Occipital lobe (tissue), 2 donors: ENCODE data around the gene FOXRED1. TPM values are rescaled to one million over a fixed set of nuclear protein-coding genes. Genes with fewer than 3 reads are reported as not detected.
"Not testable (repeated sequence)": the region's sequence is repeated elsewhere in the genome, so short reads cannot be mapped to it uniquely, and the experiment has no call there.

ENCODE experiments used
- DNase-seq: peaks from one replicate; lab custom pipeline; 2025; lab: John Stamatoyannopoulos, UW
- total RNA-seq: library from RNA; depleted of rRNA; stranded (reverse); fragments of >200 nt; gene quantifications from one replicate; pipeline ENCODE4 v1.2.3, GENCODE V29; 2014

The FOXRED1 gene
- total RNA-seq, 1 donor from 2014 or later: 15.3 TPM

GRCh38 chr11:126277322-126277721 lies 8.4 kb downstream of the FOXRED1 start:
- DNase-seq: no peak

GRCh38 chr11:126277780-126278179 lies 8.8 kb downstream of the FOXRED1 start:
- no peak for DNase-seq

- no peak for DNase-seq
Observed at GRCh38 chr11:126279191-126279590, 10.2 kb downstream of the FOXRED1 start.

GRCh38 chr11:126280595-126280994 lies 11.6 kb downstream of the FOXRED1 start:
- DNase-seq: no peak

GRCh38 chr11:126281245-126281644 lies 12.3 kb downstream of the FOXRED1 start:
- no peak for DNase-seq

- DNase-seq: no peak
Observed at GRCh38 chr11:126281666-126282175, 12.8 kb downstream of the FOXRED1 start.

- DNase-seq: peak; percentile 34
Observed at GRCh38 chr11:126282361-126282735, 13.4 kb downstream of the FOXRED1 start.

- peak; percentile 30 for DNase-seq
Observed at GRCh38 chr11:126282736-126283591, 14.0 kb downstream of the FOXRED1 start, which contains the start of gene TIRAP. TIRAP (plus strand) TSS chr11:126283093; CDS start chr11:126290895, 7,802 bp downstream.

GRCh38 chr11:126284829-126285228 lies 15.9 kb downstream of the FOXRED1 start:
- peak; percentile 49 for DNase-seq

- DNase-seq: no peak
Observed at GRCh38 chr11:126288237-126288636, 19.3 kb downstream of the FOXRED1 start.

- DNase-seq: no peak
Observed at GRCh38 chr11:126290887-126291286, 21.9 kb downstream of the FOXRED1 start.

- no peak for DNase-seq
Observed at GRCh38 chr11:126293726-126294125, 24.8 kb downstream of the FOXRED1 start.

- DNase-seq: no peak
Observed at GRCh38 chr11:126297004-126297403, 28.1 kb downstream of the FOXRED1 start.

- DNase-seq: peak; percentile 84
Observed at GRCh38 chr11:126303623-126304456, 34.9 kb downstream of the FOXRED1 start, which contains the start of gene DCPS. DCPS (plus strand) TSS chr11:126304060; CDS start chr11:126304081, 21 bp downstream.

GRCh38 chr11:126304457-126305075 lies 35.6 kb downstream of the FOXRED1 start:
- DNase-seq: no peak

- DNase-seq: no peak
Observed at GRCh38 chr11:126305699-126306098, 36.7 kb downstream of the FOXRED1 start.

- DNase-seq: no peak
Observed at GRCh38 chr11:126307706-126308105, 38.8 kb downstream of the FOXRED1 start.

GRCh38 chr11:126308271-126308671 lies 39.3 kb downstream of the FOXRED1 start:
- DNase-seq: no peak

- DNase-seq: not testable (repeated sequence)
Observed at GRCh38 chr11:126308771-126309170, 39.8 kb downstream of the FOXRED1 start.

- peak; percentile 56 for DNase-seq
Observed at GRCh38 chr11:126310200-126310991, 41.4 kb downstream of the FOXRED1 start.

GRCh38 chr11:126310992-126311310 lies 42.0 kb downstream of the FOXRED1 start:
- DNase-seq: no peak
